Tibial artery (tissue), 4 donors: Measurements from ENCODE around the gene GIPC2.

Experiments
- DNase-seq, 2 donors: peaks; one replicate each; pipeline ENCODE4 v3.0.0-alpha.2; 2019
- H3K27ac ChIP-seq, 2 donors: fragments of 200-600 bp; sonication (generic) in 1 of 2; 1 replicate in 1 of 2; 2 replicates in 1 of 2; pipeline ENCODE4 v1.5.1; 2018 to 2019; ENCODE audit warnings: mild to moderate bottlenecking in 1 of 2
- H3K27me3 ChIP-seq, 2 donors: fragments of 200-600 bp; sonication (generic) in 1 of 2; one replicate each; pipeline versions ENCODE4 v1.5.1 to v1.6.0; 2016 to 2019
- H3K36me3 ChIP-seq, 3 donors: fragments of 200-600 bp; sonication (generic) in 2 of 3; one replicate each; pipeline ENCODE4 v1.5.1; 2016 to 2019; ENCODE audit warnings: mild to moderate bottlenecking in 2 of 3
- H3K4me1 ChIP-seq, 4 donors: fragments of 200-600 bp; sonication (generic) in 2 of 4; 1 replicate in 3 of 4; 2 replicates in 1 of 4; pipeline ENCODE4 v1.5.1; 2016 to 2019
- H3K4me3 ChIP-seq, 2 donors: fragments of 200-600 bp; sonication (generic) in 1 of 2; 1 replicate in 1 of 2; 2 replicates in 1 of 2; pipeline ENCODE4 v1.5.1; 2018 to 2019; ENCODE audit warnings: mild to moderate bottlenecking in 2 of 2
- H3K9me3 ChIP-seq, 3 donors: fragments of 200-600 bp; sonication (generic) in 1 of 3; one replicate each; pipeline ENCODE4 v1.5.1; 2016 to 2019
- CTCF ChIP-seq, 2 experiments: fragments of 200-600 bp in 1 of 2; fragments of 450-650 bp in 1 of 2; IDR thresholded peaks; one replicate each; pipeline ENCODE4 v1.5.1; 2017 to 2019; ENCODE audit warnings: antibody characterized with exemption in 2 of 2, mild to moderate bottlenecking in 1 of 2, moderate library complexity in 1 of 2
- intact Hi-C: fragments of 100-400 bp; cut with DNase I; formaldehyde crosslinking; loops from one replicate; pipeline ENCODE4 v1.15.0; 2023; ENCODE audit warnings: low total_unique reads

The GIPC2 gene

GRCh38 chr1:78029793-78030192 lies 16.0 kb upstream of the GIPC2 start:
- intact Hi-C loops, result no loop called here
- no peaks in the 10 kb centered on the region for H3K4me1 ChIP-seq
- TF ChIP-seq CTCF (IDR thresholded peaks at IDR 0.05), result no peak

GRCh38 chr1:78032996-78033796 lies 12.6 kb upstream of the GIPC2 start:
- Histone ChIP-seq H3K27me3 (no peaks in the 10 kb centered on the region), H3K4me3 (no peak overlapping the region), H3K27ac (no peak overlapping the region), H3K4me1 (no peaks in the 10 kb centered on the region), H3K36me3 (no peaks in the 10 kb centered on the region), H3K9me3 (no peaks in the 10 kb centered on the region)
- TF ChIP-seq CTCF (IDR thresholded peaks at IDR 0.05), result no peak
- intact Hi-C loops, result no loop called here
- DNase-seq, result no peak

More at GRCh38 chr1:78029793-78030192, 16.0 kb upstream of the GIPC2 start:
- Histone ChIP-seq H3K36me3 (no peaks in the 10 kb centered on the region), H3K9me3 (no peaks in the 10 kb centered on the region), H3K27ac (no peak overlapping the region), H3K27me3 (no peaks in the 10 kb centered on the region), H3K4me3 (no peak overlapping the region)
- no peak for DNase-seq

GRCh38 chr1:78033797-78034172 lies 12.0 kb upstream of the GIPC2 start:
- no peak for DNase-seq
- no peaks in the 10 kb centered on the region for H3K36me3 ChIP-seq
- H3K4me1 ChIP-seq, result no peaks in the 10 kb centered on the region
- TF ChIP-seq CTCF (IDR thresholded peaks at IDR 0.05), result no peak
- intact Hi-C loops, result no loop called here
- H3K9me3 ChIP-seq, result no peaks in the 10 kb centered on the region
- H3K27me3 ChIP-seq, result no peaks in the 10 kb centered on the region
- no peak overlapping the region for H3K27ac ChIP-seq
- H3K4me3 ChIP-seq, result no peak overlapping the region

- H3K4me1 ChIP-seq, result no peaks in the 10 kb centered on the region
- H3K9me3 ChIP-seq, result no peaks in the 10 kb centered on the region
- no peak overlapping the region for H3K27ac ChIP-seq
- H3K36me3 ChIP-seq, result no peaks in the 10 kb centered on the region
- H3K27me3 ChIP-seq, result no peaks in the 10 kb centered on the region
- intact Hi-C loops, result no loop called here
- TF ChIP-seq CTCF (IDR thresholded peaks at IDR 0.05), result no peak
- H3K4me3 ChIP-seq, result no peak overlapping the region
- no peak for DNase-seq
Measured at GRCh38 chr1:78035121-78035520, 10.6 kb upstream of the GIPC2 start.

DNA sequence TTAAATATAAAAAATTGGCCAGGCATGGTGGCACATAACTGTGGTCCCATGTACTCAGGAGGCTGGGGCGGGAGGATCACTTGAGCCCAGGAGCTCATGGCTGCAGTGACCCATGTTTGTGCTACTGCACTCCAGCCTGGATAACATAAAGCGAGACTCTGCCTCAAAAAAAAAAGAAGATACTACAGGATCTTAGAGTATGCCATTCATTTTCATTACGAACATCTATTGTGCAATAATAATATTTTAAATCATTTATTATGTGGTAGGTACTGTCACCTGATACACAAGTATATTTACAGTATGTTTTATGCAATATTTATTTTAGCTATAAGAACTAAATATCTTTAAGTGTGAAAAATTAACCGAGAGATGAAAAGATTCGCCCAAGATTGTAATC lies 9.3 kb upstream of the GIPC2 start:
- Histone ChIP-seq H3K27ac (no peak overlapping the region), H3K27me3 (no peaks in the 10 kb centered on the region), H3K4me1 (no peaks in the 10 kb centered on the region), H3K36me3 (no peaks in the 10 kb centered on the region), H3K4me3 (no peak overlapping the region), H3K9me3 (no peaks in the 10 kb centered on the region)
- TF ChIP-seq CTCF (IDR thresholded peaks at IDR 0.05), result no peak
- intact Hi-C loops, result no loop called here
- DNase-seq, result no peak
